Testis (tissue), 3 donors: Measurements from ENCODE around the gene PGC. TPM values are rescaled to one million over a fixed set of nuclear protein-coding genes. Genes with fewer than 3 reads are reported as not detected.
"Not testable (repeated sequence)": the region's sequence is repeated elsewhere in the genome, so short reads cannot be mapped to it uniquely, and the experiment has no call there.

ENCODE experiments used
- DNase-seq: peaks from one replicate; pipeline ENCODE4 v3.0.0-alpha.2; 2019
- H3K27ac ChIP-seq, 2 donors: fragments of 200-600 bp; sonication (generic); one replicate each; pipeline ENCODE4 v1.5.1; 2019
- H3K27me3 ChIP-seq: fragments of 200-600 bp; sonication (generic); one replicate; pipeline ENCODE4 v1.5.1; 2019
- H3K36me3 ChIP-seq: fragments of 200-600 bp; sonication (generic); one replicate; pipeline ENCODE4 v1.5.1; 2017; ENCODE audit warnings: low read depth; ENCODE audit errors: missing control alignments
- H3K4me1 ChIP-seq: fragments of 200-600 bp; sonication (generic); one replicate; pipeline ENCODE4 v1.5.1; 2019
- H3K4me3 ChIP-seq, 2 donors: fragments of 200-600 bp; sonication (generic); one replicate each; pipeline ENCODE4 v1.5.1; 2017 to 2019
- H3K9me3 ChIP-seq: fragments of 200-600 bp; sonication (generic); one replicate; pipeline ENCODE4 v1.5.1; 2017
- CTCF ChIP-seq, 3 experiments: fragments of 450-650 bp in 2 of 3; fragments of 200-600 bp in 1 of 3; sonication (generic) in 1 of 3; IDR thresholded peaks; one replicate each; pipeline ENCODE4 v1.5.1; 2016 to 2019; ENCODE audit warnings: antibody characterized with exemption in 3 of 3, mild to moderate bottlenecking in 2 of 3, moderate library complexity in 1 of 3
- POLR2A ChIP-seq: fragments of 450-650 bp; IDR thresholded peaks from one replicate; pipeline ENCODE4 v1.6.1; 2017; ENCODE audit warnings: antibody characterized with exemption, mild to moderate bottlenecking, moderate library complexity
- WGBS, 2 donors: methylation state at CpG; one replicate each; pipeline ENCODE4 v1.1.5; 2018; 5-methylcytosine and 5-hydroxymethylcytosine counted together
- intact Hi-C: fragments of 100-400 bp; cut with DNase I; formaldehyde crosslinking; loops from one replicate; pipeline ENCODE4 v1.15.1; 2023; ENCODE audit warnings: low total_unique reads
- polyA plus RNA-seq: library from polyadenylated mRNA; stranded (reverse); fragments of 350-450 nt; fragmentation: Illumina TruSeq; extraction: RNeasy Lipid Tissue Mini Kit (QIAGEN cat#74804); gene quantifications from one replicate; pipeline ENCODE4 v1.2.3, GENCODE V29; 2014; ENCODE audit warnings: low read depth, low replicate concordance; ENCODE audit not compliant: insufficient read depth
- total RNA-seq, 2 donors: library from RNA; depleted of rRNA; stranded (reverse); fragments of >200 nt; gene quantifications; one replicate each; pipeline ENCODE4 v1.2.3, GENCODE V29; 2016

PGC gene
- total and polyA plus RNA-seq, 3 donors from 2014 or later: 0.42 to 1.3 TPM; not detected in 1

DNA sequence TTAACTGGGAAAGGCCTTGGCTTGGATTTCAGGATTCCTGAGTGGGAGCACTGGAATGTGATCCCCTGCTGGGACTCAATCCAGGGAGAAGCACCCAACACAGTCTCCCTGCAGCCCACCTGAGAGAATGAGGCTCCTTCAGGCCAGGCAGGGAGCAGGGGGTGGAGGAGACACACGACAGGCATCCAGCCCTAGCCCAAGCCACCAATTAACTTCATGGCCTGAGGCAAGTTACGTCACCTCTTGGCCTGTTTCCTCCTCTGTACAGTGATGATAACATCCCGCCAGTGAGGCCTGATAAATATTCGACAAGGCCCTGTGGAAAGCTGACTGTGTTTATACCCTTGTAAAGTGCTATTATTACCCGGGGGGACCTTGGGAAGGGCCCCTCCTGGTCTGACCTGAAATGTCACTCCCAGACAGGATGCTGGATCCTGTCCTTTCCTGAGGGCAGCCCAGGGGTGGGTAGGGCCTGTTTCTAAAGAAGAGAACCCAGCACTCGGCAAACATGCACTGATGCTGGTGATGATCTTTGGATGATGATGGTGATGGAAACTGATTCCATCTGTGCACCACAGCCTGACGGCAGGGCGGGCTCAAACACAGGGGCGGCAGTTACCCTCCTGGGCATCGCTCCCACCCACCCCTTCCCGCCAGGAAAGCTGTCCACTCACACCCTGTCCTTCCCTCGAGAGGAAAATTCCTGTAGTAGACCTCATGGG is 20.1 kb upstream of the PGC start:
- Histone ChIP-seq H3K4me1 (peaks cover 4% of the 10 kb centered on the region), H3K36me3 (no peaks in the 10 kb centered on the region), H3K27me3 (no peaks in the 10 kb centered on the region), H3K27ac (no peak overlapping the region), H3K9me3 (no peaks in the 10 kb centered on the region), H3K4me3 (no peak overlapping the region)
- TF ChIP-seq CTCF (IDR thresholded peaks at IDR 0.05) (no peak), POLR2A (no peak)
- DNase-seq: peak; percentile 57
- 58 to 68% methylated on average over 8 to 12 of the region's 12 CpGs for WGBS, 2 donors
- intact Hi-C loops: no loop called here

DNA sequence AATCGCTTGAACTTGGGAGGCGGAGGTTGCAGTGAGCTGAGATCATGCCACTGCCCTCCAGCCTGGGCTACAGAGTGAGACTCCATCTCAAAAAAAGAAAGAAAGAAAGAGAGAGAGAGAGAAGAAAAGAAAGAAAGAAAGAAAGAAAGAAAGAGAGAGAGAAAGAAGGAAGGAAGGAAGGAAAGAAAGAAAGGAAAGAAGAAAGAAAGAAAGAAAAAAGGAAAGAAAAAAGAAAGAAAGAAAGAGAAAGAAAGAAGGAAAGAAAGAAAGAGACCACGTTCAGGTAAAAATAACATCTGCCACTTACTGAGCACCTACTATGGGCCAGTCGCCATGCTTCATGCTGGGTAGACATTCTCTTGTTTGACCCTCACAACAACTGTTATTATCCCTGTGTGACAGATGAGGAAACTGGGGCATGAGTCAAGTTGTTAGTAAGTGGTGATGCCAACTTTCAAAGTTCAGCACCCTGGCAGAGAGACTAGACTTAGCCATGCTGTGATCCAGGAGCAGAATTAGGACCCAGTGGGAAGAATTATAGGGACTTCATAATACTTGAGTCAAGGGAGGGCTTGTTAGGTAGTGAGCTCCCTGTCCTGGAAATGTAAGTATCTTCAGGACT is 19.0 kb upstream of the PGC start:
- H3K4me1 ChIP-seq, H3K27ac ChIP-seq, H3K27me3 ChIP-seq, DNase-seq, H3K4me3 ChIP-seq, H3K9me3 ChIP-seq, intact Hi-C loops, H3K36me3 ChIP-seq: not testable (repeated sequence)
- WGBS, 2 donors: 91 to 97% methylated on average over 4 of the region's 4 CpGs

DNA sequence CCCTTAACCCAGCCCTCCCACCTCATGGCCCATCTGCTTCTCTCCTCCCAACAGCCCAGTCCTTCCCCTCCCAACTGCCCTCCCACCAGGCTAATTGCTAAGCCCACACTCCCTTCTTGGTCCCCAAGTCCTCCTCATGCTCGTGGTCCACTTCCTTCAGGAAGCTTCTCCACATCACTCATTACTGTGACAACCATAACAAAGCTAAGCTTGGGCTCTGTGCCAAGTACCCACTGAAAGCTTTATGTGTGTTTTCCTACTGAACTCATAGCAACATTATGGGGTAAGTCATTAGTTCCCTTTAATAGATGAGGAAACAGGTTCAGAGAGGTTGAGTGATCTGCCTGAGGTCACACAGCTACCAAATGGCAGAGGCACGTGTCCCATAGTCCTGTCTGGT is 16.3 kb upstream of the PGC start:
- H3K27ac ChIP-seq: no peak overlapping the region
- intact Hi-C loops: no loop called here
- DNase-seq: no peak
- H3K4me3 ChIP-seq: no peak overlapping the region
- TF ChIP-seq POLR2A: no peak
- 33 to 59% methylated on average over 2 of the region's 2 CpGs for WGBS, 2 donors
- peaks cover 4% of the 10 kb centered on the region for H3K4me1 ChIP-seq
- no peaks in the 10 kb centered on the region for H3K27me3 ChIP-seq
- no peaks in the 10 kb centered on the region for H3K36me3 ChIP-seq
- no peaks in the 10 kb centered on the region for H3K9me3 ChIP-seq

DNA sequence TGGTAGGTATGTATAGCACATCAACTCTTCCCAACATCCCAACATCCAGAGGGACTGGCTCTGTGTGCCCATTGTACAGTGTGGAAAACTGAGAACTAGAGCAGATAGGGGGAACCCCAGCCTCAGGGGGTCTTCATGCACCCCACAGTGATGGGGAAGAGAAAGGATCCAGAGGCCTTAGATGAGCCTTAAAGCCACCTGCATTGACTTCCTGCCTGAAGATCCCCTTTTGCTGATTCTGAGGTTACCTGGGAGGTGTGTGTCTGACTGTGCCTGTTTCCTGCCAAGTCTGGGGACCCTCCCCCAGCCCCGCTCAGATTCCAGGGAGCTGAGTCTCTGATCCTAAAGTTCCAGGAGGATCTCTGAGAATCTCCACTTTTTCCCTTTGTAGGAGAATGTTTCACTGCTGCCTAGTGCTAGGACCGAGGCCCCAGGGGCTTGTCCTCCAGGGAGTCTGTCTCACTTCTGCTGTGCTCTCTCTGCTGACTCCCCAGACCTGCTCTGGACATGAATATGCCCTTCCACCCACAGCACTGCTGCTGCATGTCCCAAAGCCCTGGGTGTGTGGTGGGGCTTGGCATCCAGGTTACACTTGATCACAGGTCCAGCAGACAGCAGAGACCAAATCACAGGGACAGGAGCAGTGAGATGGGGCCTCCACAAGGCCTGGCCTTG is 12.8 kb upstream of the PGC start:
- TF ChIP-seq CTCF (IDR thresholded peaks at IDR 0.05): no peak
- no peak for TF ChIP-seq POLR2A
- Histone ChIP-seq H3K27me3 (no peaks in the 10 kb centered on the region), H3K4me1 (no peaks in the 10 kb centered on the region), H3K36me3 (no peaks in the 10 kb centered on the region), H3K4me3 (no peak overlapping the region), H3K27ac (no peak overlapping the region), H3K9me3 (no peaks in the 10 kb centered on the region)
- WGBS, 2 donors: 75 to 96% methylated on average over 1 to 2 of the region's 2 CpGs
- intact Hi-C loops: no loop called here
- DNase-seq: no peak

GRCh38 chr6:41759106-41759904 is 12.1 kb upstream of the PGC start:
- TF ChIP-seq POLR2A: no peak
- no peak for TF ChIP-seq CTCF (IDR thresholded peaks at IDR 0.05)

More at GRCh38 chr6:41759106-41759904, 12.1 kb upstream of the PGC start:
- H3K36me3 ChIP-seq: no peaks in the 10 kb centered on the region
- H3K4me1 ChIP-seq: no peaks in the 10 kb centered on the region
- no peaks in the 10 kb centered on the region for H3K9me3 ChIP-seq
- intact Hi-C loops: no loop called here
- H3K27ac ChIP-seq: no peak overlapping the region
- no peaks in the 10 kb centered on the region for H3K27me3 ChIP-seq
- no peak overlapping the region for H3K4me3 ChIP-seq
- WGBS, 2 donors: 88 to 93% methylated on average over 13 of the region's 13 CpGs
- no peak for DNase-seq
